Tibial nerve (tissue), 4 donors: ENCODE measurements around the gene ZGLP1. TPM values are rescaled to one million over a fixed set of nuclear protein-coding genes. Genes with fewer than 3 reads are reported as not detected.

Source experiments
- DNase-seq, 2 donors: peaks; one replicate each; pipeline ENCODE4 v3.0.0-alpha.2; 2019; ENCODE audit warnings: low spot score in 2 of 2
- H3K27ac ChIP-seq, 4 donors: fragments of 200-600 bp; sonication (generic) in 3 of 4; one replicate each; pipeline ENCODE4 v1.5.1; 2017 to 2019; ENCODE audit warnings: mild to moderate bottlenecking in 1 of 4
- H3K27me3 ChIP-seq, 2 donors: fragments of 200-600 bp; sonication (generic) in 1 of 2; one replicate each; pipeline versions ENCODE4 v1.5.1 to v1.6.0; 2017 to 2019
- H3K36me3 ChIP-seq, 3 donors: fragments of 200-600 bp; sonication (generic); one replicate each; pipeline ENCODE4 v1.5.1; 2018 to 2019
- H3K4me1 ChIP-seq, 4 donors: fragments of 200-600 bp; sonication (generic) in 3 of 4; one replicate each; pipeline ENCODE4 v1.5.1; 2017 to 2019
- H3K4me3 ChIP-seq, 4 donors: fragments of 200-600 bp; sonication (generic) in 3 of 4; one replicate each; pipeline ENCODE4 v1.5.1; 2017 to 2019; ENCODE audit warnings: mild to moderate bottlenecking in 1 of 4, moderate library complexity in 1 of 4
- H3K9me3 ChIP-seq, 4 donors: fragments of 200-600 bp; sonication (generic) in 3 of 4; one replicate each; pipeline ENCODE4 v1.5.1; 2017 to 2019
- CTCF ChIP-seq, 5 experiments: fragments of 200-600 bp in 3 of 5; fragments of 450-650 bp in 2 of 5; sonication (generic) in 3 of 5; IDR thresholded peaks; one replicate each; pipeline ENCODE4 v1.5.1; 2016 to 2019; ENCODE audit warnings: antibody characterized with exemption in 5 of 5, mild to moderate bottlenecking in 3 of 5, moderate library complexity in 2 of 5
- EP300 ChIP-seq, 2 donors: sonication (generic); formaldehyde crosslinking; IDR thresholded peaks; one replicate each; pipeline ENCODE4 v1.6.1; 2017; ENCODE audit warnings: antibody characterized with exemption in 2 of 2, mild to moderate bottlenecking in 1 of 2
- POLR2A ChIP-seq, 2 donors: fragments of 450-650 bp; IDR thresholded peaks; one replicate each; pipeline ENCODE4 v1.6.1; 2017; ENCODE audit warnings: antibody characterized with exemption in 2 of 2, mild to moderate bottlenecking in 2 of 2, moderate library complexity in 2 of 2
- WGBS, 2 donors: methylation state at CpG; one replicate each; pipeline ENCODE4 v1.1.5; 2018; 5-methylcytosine and 5-hydroxymethylcytosine counted together
- total RNA-seq, 4 donors: library from RNA; depleted of rRNA; stranded (reverse); fragments of >200 nt; gene quantifications; one replicate each; pipeline ENCODE4 v1.1.0, GENCODE V29; 2016

ZGLP1 gene
- total RNA-seq, 4 donors from 2014 or later = 2.9 to 4.5 (median 3.5) TPM

GRCh38 chr19:10277795-10278589, 31.6 kb downstream of the ZGLP1 start:
- Histone ChIP-seq H3K9me3 (no peaks in the 10 kb centered on the region), H3K36me3 (peaks cover 0 to 55% (median 0%) of the 10 kb centered on the region in 3 donors), H3K4me3 (no peak overlapping the region), H3K27me3 (no peaks in the 10 kb centered on the region), H3K27ac (no peak overlapping the region), H3K4me1 (peaks cover 0 to 2% (median 0%) of the 10 kb centered on the region in 4 donors)
- DNase-seq = no peak
- TF ChIP-seq CTCF (IDR thresholded peaks at IDR 0.05) = no peak
- WGBS, 2 donors = 85 to 89% methylated on average over 9 of the region's 9 CpGs

DNA sequence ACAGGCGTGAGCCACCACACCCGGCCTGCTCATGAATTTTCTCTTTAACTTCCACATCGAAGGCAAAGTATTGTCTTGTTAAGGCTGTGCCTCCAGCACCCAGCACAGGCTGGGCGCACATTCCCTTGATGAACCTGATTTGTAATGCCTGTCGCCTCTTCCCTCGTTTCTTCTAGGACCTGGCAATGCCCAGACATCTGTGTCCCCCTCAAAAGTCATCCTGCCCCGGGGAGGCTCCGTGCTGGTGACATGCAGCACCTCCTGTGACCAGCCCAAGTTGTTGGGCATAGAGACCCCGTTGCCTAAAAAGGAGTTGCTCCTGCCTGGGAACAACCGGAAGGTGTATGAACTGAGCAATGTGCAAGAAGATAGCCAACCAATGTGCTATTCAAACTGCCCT, 35.0 kb downstream of the ZGLP1 start:
- WGBS, 2 donors = 83 to 89% methylated on average over 10 of the region's 10 CpGs
- H3K27ac ChIP-seq = no peak overlapping the region
- no peaks in the 10 kb centered on the region for H3K9me3 ChIP-seq
- peaks cover 0 to 29% (median 12%) of the 10 kb centered on the region in 4 donors for H3K4me1 ChIP-seq
- H3K27me3 ChIP-seq = peaks cover 0 to 13% of the 10 kb centered on the region in 2 donors
- no peak for DNase-seq
- TF ChIP-seq EP300 (IDR thresholded peaks at IDR 0.05) (no peak), POLR2A (IDR thresholded peaks at IDR 0.05) (no peak), CTCF (IDR thresholded peaks at IDR 0.05) (no peak)
- H3K4me3 ChIP-seq = no peak overlapping the region
- peaks cover 0 to 41% (median 0%) of the 10 kb centered on the region in 3 donors for H3K36me3 ChIP-seq

- H3K9me3 ChIP-seq = no peaks in the 10 kb centered on the region
- peaks cover 0 to 35% (median 13%) of the 10 kb centered on the region in 4 donors for H3K4me1 ChIP-seq
- H3K36me3 ChIP-seq = peaks cover 0 to 18% (median 0%) of the 10 kb centered on the region in 3 donors
- DNase-seq = no peak
- peak overlapping the region; percentile 17 to 59 (median 50) for H3K4me3 ChIP-seq
- peaks cover 0 to 13% of the 10 kb centered on the region in 2 donors for H3K27me3 ChIP-seq
- H3K27ac ChIP-seq = peak overlapping the region in 3 of 4 donors; percentile 85 to 87 (median 85)
- 26 to 45% methylated on average over 11 to 12 of the region's 12 CpGs for WGBS, 2 donors
- TF ChIP-seq CTCF (IDR thresholded peaks at IDR 0.05) = no peak
These were observed 38.0 kb downstream of the ZGLP1 start for GRCh38 chr19:10271543-10272086.

- Histone ChIP-seq H3K27me3 (peaks cover 0 to 13% of the 10 kb centered on the region in 2 donors), H3K4me3 (peak within 1 kb of the TSS; percentile 17 to 59 (median 50)), H3K4me1 (peaks cover 0 to 35% (median 13%) of the 10 kb centered on the region in 4 donors), H3K27ac (peak within 1 kb of the TSS; percentile 37 to 87 (median 85)), H3K36me3 (peaks cover 0 to 14% (median 0%) of the 10 kb centered on the region in 3 donors), H3K9me3 (no peaks in the 10 kb centered on the region)
- TF ChIP-seq POLR2A (IDR thresholded peaks at IDR 0.05) = peak in 1 of 2 donors; percentile 49
- TF ChIP-seq CTCF (IDR thresholded peaks at IDR 0.05) = peak in 3 of 5 experiments; percentile 11 to 47 (median 32)
- TF ChIP-seq EP300 (IDR thresholded peaks at IDR 0.05) = peak in 1 of 2 donors; percentile 87
- peak; percentile 50 to 69 for DNase-seq
- WGBS, 2 donors = 4 to 7% methylated on average over 31 to 47 of the region's 51 CpGs
These were observed 38.8 kb downstream of the ZGLP1 start, which contains the start of gene ICAM1 for GRCh38 chr19:10270616-10271394. TSS of gene ICAM1 (plus strand) at chr19:10271120. CDS start at chr19:10271160, 40 bp downstream.
